ENCODE data around the gene SWAP70. TPM values are rescaled to one million over a fixed set of nuclear protein-coding genes. Genes with fewer than 3 reads are reported as not detected.

SWAP70 gene
- total and polyA plus RNA-seq, 10 of the 15 experiments (the other 5 are each of a cell fraction or from before 2014, with no cell fraction given) = 20.6 to 62.4 (median 41.7) TPM

DNA sequence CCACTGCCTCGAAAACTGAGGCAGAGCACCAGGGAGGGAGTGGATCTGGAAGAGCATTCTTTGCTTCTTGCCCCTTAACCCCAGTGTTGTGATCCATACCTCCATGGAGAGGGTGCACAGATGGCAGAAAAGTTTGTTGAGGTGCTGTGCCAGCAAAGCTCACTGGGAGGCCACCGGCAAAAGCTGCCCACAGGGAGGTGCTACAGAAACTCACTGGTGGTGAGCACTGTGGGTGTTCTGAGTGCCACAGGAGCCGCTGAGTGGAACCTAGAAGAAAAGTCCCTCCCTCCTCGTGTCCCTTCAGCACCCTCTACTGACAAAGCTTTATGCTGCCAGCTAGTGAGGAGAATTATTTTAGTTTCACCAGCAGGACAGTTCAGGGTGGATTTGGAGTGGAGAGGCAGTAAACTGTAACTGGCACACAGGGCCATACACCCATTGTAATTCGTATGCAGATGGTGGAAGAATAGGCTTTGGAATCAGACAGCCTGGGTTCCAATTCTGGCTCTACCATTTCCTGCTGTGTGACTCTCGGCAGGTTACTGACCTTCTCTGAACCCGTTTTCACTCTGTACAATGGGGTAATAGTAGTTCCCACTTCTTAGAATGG lies 84.6 kb downstream of the SWAP70 start:
- H3K36me3 ChIP-seq (ENCODE audit: control insufficient read depth in 2 of 2, insufficient read depth in 2 of 2, low read length in 1 of 2) = peaks cover 2 to 9% of the 10 kb centered on the region in 2 experiments; a peak in 3 of 4 replicates
- H2AFZ ChIP-seq (ENCODE audit: control insufficient read depth, low read depth, low read length) = no peak overlapping the region
- DNase-seq (ENCODE audit: low read depth, low spot score) (peak; percentile 72), FAIRE-seq (peak; percentile 78), ATAC-seq (peak; percentile 90)
- no peaks in the 10 kb centered on the region for H3K27me3 ChIP-seq (replicated peaks in 1 of 2; ENCODE audit: control insufficient read depth in 2 of 2, insufficient read depth in 2 of 2, low read length in 1 of 2)
- H3K9ac ChIP-seq (ENCODE audit: control insufficient read depth, insufficient read depth, low read length) = no peak overlapping the region
- H3K4me3 ChIP-seq = no peak overlapping the region
- H3K9me3 ChIP-seq (replicated peaks; ENCODE audit: control insufficient read depth, insufficient read depth, low read length) = no peaks in the 10 kb centered on the region
- intact Hi-C loops (cut with micrococcal nuclease; ENCODE audit: unreplicated experiment) (loop anchor here (1.0 to 5.0 kb wide), 6 partner anchors 86 to 286 kb away; partner anchors contain the start of genes SWAP70 and ZNF143), in situ Hi-C loops (cut with MboI) (no loop called here)
- POLR2A ChIA-PET = interaction anchor here (0.6 to 2.0 kb wide), 7 partner anchors 22 to 169 kb away, joined by 3 to 11 read pairs (median 4); no protein-coding TSS in a partner anchor
- peaks cover 6% of the 10 kb centered on the region for H3K79me2 ChIP-seq (ENCODE audit: control insufficient read depth, insufficient read depth, low read length)
- H4K20me1 ChIP-seq (ENCODE audit: control insufficient read depth, insufficient read depth) = no peaks in the 10 kb centered on the region
- no peak overlapping the region for H3K27ac ChIP-seq (ENCODE audit: control insufficient read depth, insufficient read depth)
- H3K4me2 ChIP-seq (ENCODE audit: control insufficient read depth, insufficient read depth) = peak overlapping the region; percentile 34
- CTCF ChIA-PET = interaction anchor here (0.6 to 9.2 kb wide), 59 partner anchors 10 to 1408 kb away, joined by 3 to 126 read pairs (median 4); partner anchors contain the start of genes WEE1 and ZNF143
- WGBS (ENCODE audit: insufficient coverage, insufficient replicate concordance, low lambda C conversion rate, missing lambda C conversion rate) = 14% methylated on average over 7 of the region's 7 CpGs
- SMC1A ChIA-PET (ENCODE audit: uncharacterized antibody, unreplicated experiment) = interaction anchor here (0.6 to 7.8 kb wide), 35 partner anchors 8 to 583 kb away, joined by 3 to 84 read pairs (median 5); no protein-coding TSS in a partner anchor
- peaks cover 42% of the 10 kb centered on the region for H3K4me1 ChIP-seq (ENCODE audit: control insufficient read depth, insufficient read depth, low read length)
- RAD21 ChIA-PET (ENCODE audit: unreplicated experiment) = interaction anchor here (0.6 to 5.1 kb wide), 32 partner anchors 11 to 242 kb away, joined by 3 to 53 read pairs (median 5); partner anchors contain the start of genes SWAP70 and WEE1
- no TSS peak for BruUV-seq (replicated peaks)
- TF ChIP-seq POU2F2 (IDR thresholded peaks at IDR 0.05; ENCODE audit: borderline replicate concordance, low read depth, low read length) = peak; percentile 74; the same call in 1 of the 3 replicates
- TF ChIP-seq POLR2A (IDR thresholded peaks at IDR 0.05; ENCODE audit: low read depth, low read length) = no peak
- TF ChIP-seq RCOR1 (conservative IDR thresholded peaks at IDR 0.05; ENCODE audit: low read depth, low read length) = 0 out of 2 replicates have a peak, but pooled peaks have one; percentile 59
- peak; percentile 32 to 61; a peak in 3 of 4 replicates for TF ChIP-seq BHLHE40 (IDR thresholded peaks at IDR 0.05; ENCODE audit: borderline replicate concordance in 1 of 2, low read depth in 2 of 2, low read length in 1 of 2)
- 0 out of 2 replicates have a peak, but pooled peaks have one; percentile 48 for TF ChIP-seq YY1 (IDR thresholded peaks at IDR 0.05; ENCODE audit: low read depth, low read length)
- 0 out of 2 replicates have a peak, but pooled peaks have one; percentile 44 for TF ChIP-seq CBFB (IDR thresholded peaks at IDR 0.05; ENCODE audit: low read depth)
- no peak for TF ChIP-seq PKNOX1 (IDR thresholded peaks at IDR 0.05)
- no peak for TF ChIP-seq SPI1 (IDR thresholded peaks at IDR 0.05; ENCODE audit: borderline replicate concordance, insufficient read depth, low read depth, low read length)
- TF ChIP-seq, protein P1, sequence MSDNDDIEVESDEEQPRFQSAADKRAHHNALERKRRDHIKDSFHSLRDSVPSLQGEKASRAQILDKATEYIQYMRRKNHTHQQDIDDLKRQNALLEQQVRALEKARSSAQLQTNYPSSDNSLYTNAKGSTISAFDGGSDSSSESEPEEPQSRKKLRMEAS (IDR thresholded peaks at IDR 0.05; ENCODE audit: low read depth, low read length) = peak; percentile 53
- TF ChIP-seq SMC3 (IDR thresholded peaks at IDR 0.05; ENCODE audit: borderline replicate concordance, low read length) = peak; percentile 79
- no peak for TF ChIP-seq STAT1 (conservative IDR thresholded peaks at IDR 0.05)
- 0 out of 2 replicates have a peak, but pooled peaks have one; percentile 21 for TF ChIP-seq ZNF384 (IDR thresholded peaks at IDR 0.05; ENCODE audit: borderline replicate concordance, low read depth, low read length)
- TF ChIP-seq TCF12 (IDR thresholded peaks at IDR 0.05; ENCODE audit: low read depth, low read length) = no peak
- TF ChIP-seq ETV6 (conservative IDR thresholded peaks at IDR 0.05 in 1 of 2, IDR thresholded peaks at IDR 0.05 in 1 of 2; ENCODE audit: borderline replicate concordance in 1 of 2, low read depth in 1 of 2) = peak in 1 of 2 experiments; percentile 35; a peak in 1 of 4 replicates
- TF ChIP-seq IKZF1 (conservative IDR thresholded peaks at IDR 0.05) = peak; percentile 41; the same call in 1 of the 2 replicates
- TF ChIP-seq IRF4 (IDR thresholded peaks at IDR 0.05; ENCODE audit: low read depth, low read length) = 0 out of 2 replicates have a peak, but pooled peaks have one; percentile 53
- no peak for TF ChIP-seq ATF3 (IDR thresholded peaks at IDR 0.05; ENCODE audit: borderline replicate concordance, extremely low read depth, low read depth, low read length)
- peak; percentile 53; the same call in 1 of the 2 replicates for TF ChIP-seq RELB (IDR thresholded peaks at IDR 0.05; ENCODE audit: low read depth)

Measured in GM12878 (cell line).